Stimulated activated memory B cell treated with anti-CD40 and anti-IgM and Interleukin-4, amounts not matched to agents 10 μg/mL and 1 μg/mL and 100 μg/mL, for 72 hours (primary cell): ENCODE measurements around the gene SFTPA1.
"Not testable (repeated sequence)": the region's sequence is repeated elsewhere in the genome, so short reads cannot be mapped to it uniquely, and the experiment has no call there.

Experiments
- ATAC-seq: fragments of 150-1000 bp; cut with Tn5 transposase; 2 replicates; pipeline ENCODE4 v1.10.0; 2021
- H3K27ac Mint-ChIP-seq: one replicate; pipeline ENCODE4 v1.8.0; 2022; ENCODE audit warnings: mild to moderate bottlenecking, mixed read lengths
- H3K27me3 Mint-ChIP-seq: one replicate; pipeline ENCODE4 v1.8.0; 2022; ENCODE audit warnings: mixed read lengths
- H3K36me3 Mint-ChIP-seq: one replicate; pipeline ENCODE4 v1.8.0; 2022; ENCODE audit warnings: mixed read lengths
- H3K4me1 Mint-ChIP-seq: one replicate; pipeline ENCODE4 v1.8.0; 2022; ENCODE audit warnings: mixed read lengths
- H3K4me3 Mint-ChIP-seq: one replicate; pipeline ENCODE4 v1.8.0; 2022; ENCODE audit warnings: mild to moderate bottlenecking, moderate library complexity, mixed read lengths
- H3K9me3 Mint-ChIP-seq: one replicate; pipeline ENCODE4 v1.8.0; 2022; ENCODE audit warnings: mixed read lengths

Gene SFTPA1

GRCh38 chr10:79638318-79638717 lies 27.6 kb downstream of the SFTPA1 start:
- Mint-ChIP-seq H3K27me3 (no peaks in the 10 kb centered on the region), H3K4me3 (no peak overlapping the region), H3K36me3 (no peaks in the 10 kb centered on the region), H3K4me1 (no peaks in the 10 kb centered on the region), H3K9me3 (peaks cover 3% of the 10 kb centered on the region), H3K27ac (no peak overlapping the region)
- peak; percentile 47 for ATAC-seq

GRCh38 chr10:79652695-79653094 lies 42.0 kb downstream of the SFTPA1 start:
- not testable (repeated sequence) for H3K27ac Mint-ChIP-seq, H3K36me3 Mint-ChIP-seq, H3K4me1 Mint-ChIP-seq, H3K9me3 Mint-ChIP-seq, H3K4me3 Mint-ChIP-seq, H3K27me3 Mint-ChIP-seq, ATAC-seq

GRCh38 chr10:79663287-79663686 lies 52.5 kb downstream of the SFTPA1 start:
- not testable (repeated sequence) for H3K27me3 Mint-ChIP-seq, H3K9me3 Mint-ChIP-seq, H3K36me3 Mint-ChIP-seq, H3K4me3 Mint-ChIP-seq, ATAC-seq, H3K27ac Mint-ChIP-seq, H3K4me1 Mint-ChIP-seq

- not testable (repeated sequence) for H3K4me1 Mint-ChIP-seq, H3K36me3 Mint-ChIP-seq, H3K27me3 Mint-ChIP-seq, H3K4me3 Mint-ChIP-seq, H3K9me3 Mint-ChIP-seq, H3K27ac Mint-ChIP-seq, ATAC-seq
These were observed 53.9 kb downstream of the SFTPA1 start for GRCh38 chr10:79664686-79665085.
